HCT116 (cell line): ENCODE measurements around the gene ACTN4. TPM values are rescaled to one million over a fixed set of nuclear protein-coding genes. Genes with fewer than 3 reads are reported as not detected.
A peak's percentile ranks its signal among the peaks of the same experiment; 100 is the strongest.

Experiments
- ATAC-seq: fragments of 200-7000 bp; cut with Tn5 transposase; 2 replicates; pipeline ENCODE4 v1.9.1; 2020; ENCODE audit warnings: mild to moderate bottlenecking, moderate library complexity
- BruUV-seq: library from RNA; stranded (reverse); fragments of 400-500 nt; replicated peaks from 2 replicates; lab custom pipeline; 2021; lab: Mats Ljungman, UMichigan
- CTCF ChIA-PET: fragments of 300-600 bp; sonication (Branson Sonifier 250); formaldehyde crosslinking; loops from one replicate; lab custom pipeline; 2021; ENCODE audit warnings: antibody characterized with exemption; lab: Charles Lee
- POLR2A ChIA-PET: fragments of 300-600, 350-600 bp; sonication (Branson Sonifier 250); formaldehyde crosslinking; loops from one replicate; lab custom pipeline; 2021; ENCODE audit warnings: antibody characterized with exemption; lab: Charles Lee
- RAD21 ChIA-PET, 2 experiments: fragments of 300-600 bp; sonication (Branson Sonifier 250); formaldehyde crosslinking; loops; one replicate each; lab custom pipeline; 2023; ENCODE audit warnings: low total read pairs in 2 of 2; ENCODE audit not compliant: uncharacterized antibody in 2 of 2, unreplicated experiment in 2 of 2, low non-redundant PET in 1 of 2; lab: Charles Lee
- DNase-seq: peaks from one replicate; pipeline ENCODE4 v3.0.0-alpha.2; 2010; ENCODE audit warnings: low read depth, low spot score
- H2AFZ ChIP-seq: fragments of 200-600 bp; shearing (Covaris generic), sonication (generic); 2 replicates; pipeline ENCODE4 v1.6.1; 2017; ENCODE audit warnings: low read depth, mixed run types, mixed read lengths, antibody characterized with exemption, low read length; ENCODE audit not compliant: poor library complexity, severe bottlenecking
- H3K27ac ChIP-seq: 2 replicates; pipeline ENCODE4 v1.5.1; 2012; ENCODE audit warnings: low read depth, low read length
- H3K27me3 ChIP-seq: fragments of 200-600 bp; sonication (generic); 2 replicates; pipeline ENCODE4 v1.6.1; 2016; ENCODE audit warnings: mixed run types, low read length, mixed read lengths; ENCODE audit not compliant: insufficient read depth
- H3K36me3 ChIP-seq, 2 experiments: fragments of 200-500 bp in 1 of 2; fragments of 200-600 bp in 1 of 2; sonication (Bioruptor generic) in 1 of 2; sonication (generic) in 1 of 2; 2 replicates each; pipeline versions ENCODE4 v1.5.1 to v1.6.1; 2014 to 2016; ENCODE audit warnings: low read length in 2 of 2, inconsistent platforms in 1 of 2, mixed read lengths in 1 of 2, mixed run types in 1 of 2; ENCODE audit not compliant: insufficient read depth in 2 of 2, control insufficient read depth in 1 of 2
- H3K4me1 ChIP-seq, 2 experiments: fragments of 200-600 bp in 1 of 2; sonication (generic) in 1 of 2; 2 replicates each; pipeline versions ENCODE4 v1.5.1 to v1.6.1; 2012 to 2017; ENCODE audit warnings: low read length in 2 of 2, inconsistent platforms in 1 of 2, mild to moderate bottlenecking in 1 of 2, mixed read lengths in 1 of 2, mixed run types in 1 of 2, moderate library complexity in 1 of 2; ENCODE audit not compliant: insufficient read depth in 2 of 2, control insufficient read depth in 1 of 2
- H3K4me2 ChIP-seq: fragments of 200-600 bp; sonication (generic); 2 replicates; pipeline ENCODE4 v1.6.1; 2017; ENCODE audit warnings: mixed run types, low read length, mixed read lengths
- H3K4me3 ChIP-seq, 2 experiments: fragments of 200-600 bp in 1 of 2; sonication (generic) in 1 of 2; replicated peaks in 1 of 2; 2 replicates each; pipeline ENCODE4 v1.5.1; 2011 to 2016; ENCODE audit warnings: low read length in 2 of 2, control low read depth in 1 of 2, low read depth in 1 of 2, mild to moderate bottlenecking in 1 of 2, mixed read lengths in 1 of 2, mixed run types in 1 of 2
- H3K79me2 ChIP-seq: fragments of 200-600 bp; sonication (generic); 2 replicates; pipeline ENCODE4 v1.6.1; 2017; ENCODE audit warnings: mild to moderate bottlenecking, mixed run types, low read length, moderate library complexity, mixed read lengths; ENCODE audit not compliant: insufficient read depth
- H3K9ac ChIP-seq: fragments of 200-600 bp; sonication (generic); 2 replicates; pipeline ENCODE4 v1.6.1; 2016; ENCODE audit warnings: low read length, mixed read lengths
- H3K9me2 ChIP-seq: fragments of 200-600 bp; sonication (generic), shearing (Covaris generic); 2 replicates; pipeline ENCODE4 v1.6.1; 2017; ENCODE audit warnings: mixed run types, mild to moderate bottlenecking, moderate library complexity; ENCODE audit not compliant: insufficient read depth
- H3K9me3 ChIP-seq, 2 experiments: fragments of 200-500 bp in 1 of 2; fragments of 200-600 bp in 1 of 2; sonication (Bioruptor generic) in 1 of 2; sonication (generic) in 1 of 2; 2 replicates each; pipeline ENCODE4 v1.6.1; 2014 to 2017; ENCODE audit warnings: low read length in 2 of 2, mixed read lengths in 2 of 2, inconsistent platforms in 1 of 2, low read depth in 1 of 2, mild to moderate bottlenecking in 1 of 2, mixed run types in 1 of 2, moderate library complexity in 1 of 2; ENCODE audit not compliant: control insufficient read depth in 1 of 2, insufficient read depth in 1 of 2
- H4K20me1 ChIP-seq: fragments of 200-600 bp; sonication (generic), shearing (Covaris generic); 2 replicates; pipeline ENCODE4 v1.6.1; 2017; ENCODE audit warnings: mixed run types, mild to moderate bottlenecking, moderate library complexity; ENCODE audit not compliant: insufficient read depth
- CTCF ChIP-seq, 3 experiments: fragments of 200-600 bp in 1 of 3; sonication (generic) in 1 of 3; IDR thresholded peaks in 2 of 3; conservative IDR thresholded peaks in 1 of 3; 2 replicates each; pipeline ENCODE4 v1.5.1; 2012 to 2017; ENCODE audit warnings: low read depth in 2 of 3, low read length in 2 of 3, antibody characterized with exemption in 1 of 3, borderline replicate concordance in 1 of 3, control low read depth in 1 of 3, mild to moderate bottlenecking in 1 of 3, mixed read lengths in 1 of 3, mixed run types in 1 of 3, moderate library complexity in 1 of 3; ENCODE audit not compliant: insufficient read depth in 1 of 3
- EZH2phosphoT487 ChIP-seq: fragments of 200-600 bp; IDR thresholded peaks from 2 replicates; pipeline ENCODE4 v1.6.1; 2018; ENCODE audit warnings: antibody characterized with exemption, borderline replicate concordance
- JUND ChIP-seq: IDR thresholded peaks from 2 replicates; pipeline ENCODE4 v1.6.1; 2012
- SIN3A ChIP-seq: IDR thresholded peaks from 2 replicates; pipeline ENCODE4 v1.6.1; 2012; ENCODE audit warnings: low read depth
- TCF7L2 ChIP-seq: IDR thresholded peaks from 2 replicates; pipeline ENCODE4 v1.7.0; 2011; ENCODE audit warnings: borderline replicate concordance, inconsistent platforms; ENCODE audit not compliant: insufficient read depth, insufficient read length; ENCODE audit errors: extremely low read depth
- ZFX ChIP-seq: fragments of 450-650 bp; IDR thresholded peaks from 2 replicates; pipeline ENCODE4 v1.6.1; 2017
- intact Hi-C: fragments of 100-400 bp; cut with micrococcal nuclease; formaldehyde crosslinking; loops from 2 replicates; pipeline ENCODE4 v1.10.0; 2022
- total RNA-seq: library from RNA; stranded (reverse); gene quantifications from one replicate; pipeline ENCODE4 v1.2.1, GENCODE V29; 2021; ENCODE audit not compliant: unreplicated experiment

Gene ACTN4
- total RNA-seq, 1 experiment from 2014 or later: 651 TPM

- peaks cover 0 to 5% of the 10 kb centered on the region in 2 experiments; a peak in 1 of 4 replicates for H3K9me3 ChIP-seq
- BruUV-seq: no TSS peak
- H3K9ac ChIP-seq: peak overlapping the region; percentile 83
- H3K27ac ChIP-seq: peak overlapping the region; percentile 98
- H3K4me1 ChIP-seq: peaks cover 92 to 99% of the 10 kb centered on the region in 2 experiments
- intact Hi-C loops: no loop called here
- ATAC-seq: no peak
- H3K36me3 ChIP-seq: peaks cover 0 to 35% of the 10 kb centered on the region in 2 experiments; a peak in 2 of 4 replicates
- no peaks in the 10 kb centered on the region for H4K20me1 ChIP-seq
- peak overlapping the region; percentile 86 for H3K4me2 ChIP-seq
- DNase-seq: peak; percentile 28
- no peaks in the 10 kb centered on the region for H3K9me2 ChIP-seq
- ChIA-PET POLR2A (interaction anchor here (1.0 kb wide), 1 partner anchor 38 kb away, joined by 3 read pairs; the partner anchor contains the start of gene ACTN4), CTCF (interaction anchor here (1.5 kb wide), 1 partner anchor 51 kb away, joined by 3 read pairs; no protein-coding TSS in a partner anchor), RAD21 (interaction anchor here in 1 of 2 experiments (0.8 kb wide), 1 partner anchor 39 kb away, joined by 8 read pairs; the partner anchor contains the start of gene ACTN4)
- H3K4me3 ChIP-seq: peak overlapping the region in 1 of 2 experiments; percentile 53; a peak in 1 of 4 replicates
- no peak for TF ChIP-seq EZH2phosphoT487
- TF ChIP-seq SIN3A: no peak
- TF ChIP-seq CTCF (IDR thresholded peaks at IDR 0.05 in 2 of 3, conservative IDR thresholded peaks at IDR 0.05 in 1 of 3; ENCODE audit: borderline replicate concordance in 1 of 3, insufficient read depth in 1 of 3, low read depth in 2 of 3, low read length in 2 of 3): peak in 2 of 3 experiments; percentile 44 to 55; a peak in 4 of 6 replicates
- peak; percentile 57 for TF ChIP-seq ZFX
- TF ChIP-seq JUND: no peak
- TF ChIP-seq TCF7L2: peak; percentile 79
- no peaks in the 10 kb centered on the region for H3K27me3 ChIP-seq
- no peak overlapping the region for H2AFZ ChIP-seq
- peaks cover 89% of the 10 kb centered on the region for H3K79me2 ChIP-seq
These were observed 38.4 kb downstream of the ACTN4 start for GRCh38 chr19:38685666-38686529.
